ENCODE measurements around the gene CPN1.
"Not testable (repeated sequence)": the region's sequence is repeated elsewhere in the genome, so short reads cannot be mapped to it uniquely, and the experiment has no call there.

The CPN1 gene

DNA sequence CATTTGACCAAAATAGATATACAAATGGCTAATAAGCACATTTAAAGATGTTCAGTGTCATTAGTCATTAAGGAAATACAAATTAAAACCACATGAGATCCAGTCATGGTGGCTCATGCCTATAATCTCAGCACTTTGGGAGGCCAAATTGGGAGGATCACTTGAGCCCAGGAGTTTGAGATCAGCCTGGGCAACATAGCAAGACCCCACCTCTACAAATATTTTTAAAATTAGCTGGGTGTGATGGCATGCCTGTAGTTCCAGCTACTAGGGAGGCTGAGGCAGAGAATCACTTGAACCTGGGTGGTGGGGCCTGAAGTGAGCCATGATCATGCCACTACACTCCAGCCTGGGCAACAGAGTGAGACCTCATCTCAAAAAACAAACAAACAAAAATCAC is 607 bp upstream of the CPN1 start:
- in situ Hi-C loops (cut with MboI; ENCODE audit: low sequenced_read_pairs) = not testable (repeated sequence)

DNA sequence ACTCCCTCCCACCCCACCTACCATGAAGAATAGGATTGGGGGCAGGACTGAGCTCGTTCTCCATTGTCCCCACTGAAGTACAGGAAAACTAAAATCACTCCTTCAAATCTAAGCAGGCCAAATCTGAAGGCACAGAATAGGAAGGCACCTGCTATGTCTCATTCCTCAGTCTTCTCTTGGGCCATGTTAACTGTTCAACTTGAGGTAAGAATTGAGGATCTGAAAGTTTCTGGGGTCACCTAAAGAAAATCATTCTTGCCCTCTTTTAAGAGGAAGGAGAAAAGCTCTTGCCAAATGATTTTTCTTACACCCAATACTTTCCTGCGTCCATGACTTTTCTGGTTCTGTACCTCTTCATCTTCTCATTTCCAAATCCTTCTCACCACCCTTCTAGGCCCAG is 4.9 kb downstream of the CPN1 start:
- in situ Hi-C loops (cut with MboI; ENCODE audit: low sequenced_read_pairs) = no loop called here

DNA sequence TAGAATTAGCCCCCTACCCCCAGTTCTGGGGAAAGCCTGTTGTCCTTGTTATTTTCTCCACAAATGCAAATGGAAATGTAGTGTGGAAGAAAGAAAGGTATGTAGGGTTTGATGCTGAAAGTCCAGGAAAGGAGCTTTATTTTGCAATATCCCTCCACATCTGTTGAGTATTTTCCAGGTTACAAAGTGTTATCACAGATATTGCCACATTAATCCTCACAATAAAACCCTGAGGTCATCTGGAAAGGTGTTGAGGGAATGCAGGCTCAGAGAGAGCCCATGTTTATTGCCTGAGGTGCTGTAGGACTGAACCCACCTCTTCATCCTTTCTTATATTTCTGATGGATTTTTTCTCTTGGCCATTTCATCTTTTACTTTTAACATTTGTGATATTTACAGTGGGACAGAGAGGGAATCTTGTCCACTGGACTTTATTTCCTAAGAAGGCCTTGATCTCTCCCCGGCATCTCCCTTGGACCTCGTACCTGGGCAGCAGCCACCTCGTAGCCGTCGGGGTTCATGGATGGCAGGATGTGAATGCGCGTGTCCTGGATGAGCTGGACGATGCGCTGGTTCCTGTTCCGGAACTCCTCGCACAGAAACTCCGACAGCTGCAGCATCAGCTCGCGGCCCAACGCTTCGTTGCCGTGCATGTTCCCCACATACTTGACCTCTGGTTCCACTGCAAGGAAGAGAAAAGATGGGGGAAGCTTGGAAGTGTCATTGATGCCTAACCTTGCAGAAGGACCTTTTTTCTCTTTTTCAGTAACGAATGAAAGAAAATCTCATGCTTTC is 6.0 kb downstream of the CPN1 start:
- in situ Hi-C loops (cut with MboI; ENCODE audit: low sequenced_read_pairs) = no loop called here

DNA sequence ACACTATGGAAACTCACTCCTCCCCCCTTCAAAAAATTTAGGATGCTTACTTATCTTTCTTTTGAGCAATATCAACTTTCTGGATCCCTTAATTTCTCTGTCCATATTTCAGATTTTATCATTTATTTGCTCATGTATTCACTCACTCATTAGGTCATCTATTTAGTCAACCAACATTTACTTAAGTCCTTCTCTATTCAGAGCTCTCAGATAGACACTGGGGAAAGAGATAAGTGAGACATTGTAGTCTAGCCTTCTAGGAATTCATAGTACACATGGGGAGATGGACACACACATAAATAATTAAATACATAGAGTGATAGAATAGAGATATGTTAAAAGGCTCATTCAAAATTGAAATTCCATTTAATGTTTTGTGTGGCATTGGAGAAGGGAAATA is 9.2 kb downstream of the CPN1 start:
- in situ Hi-C loops (cut with MboI; ENCODE audit: low sequenced_read_pairs) = no loop called here

DNA sequence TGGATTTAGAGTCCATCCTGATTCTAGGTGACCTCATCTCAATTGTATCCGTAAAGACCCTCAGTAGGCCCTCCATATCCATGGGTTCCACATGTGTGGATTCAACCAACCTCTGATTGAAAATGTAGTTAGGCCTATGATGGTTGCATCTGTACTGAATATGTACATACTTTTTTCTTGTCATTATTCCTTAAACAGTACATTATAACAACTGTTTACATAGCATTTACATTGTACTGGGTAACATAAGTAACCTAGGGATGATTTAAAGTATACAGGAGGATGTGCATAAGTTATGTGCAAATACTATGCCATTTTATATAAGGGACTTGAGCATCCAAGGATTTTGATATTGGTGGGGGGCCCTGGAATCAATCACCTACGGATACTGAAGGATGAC is 10.1 kb downstream of the CPN1 start:
- in situ Hi-C loops (cut with MboI; ENCODE audit: low sequenced_read_pairs) = no loop called here

DNA sequence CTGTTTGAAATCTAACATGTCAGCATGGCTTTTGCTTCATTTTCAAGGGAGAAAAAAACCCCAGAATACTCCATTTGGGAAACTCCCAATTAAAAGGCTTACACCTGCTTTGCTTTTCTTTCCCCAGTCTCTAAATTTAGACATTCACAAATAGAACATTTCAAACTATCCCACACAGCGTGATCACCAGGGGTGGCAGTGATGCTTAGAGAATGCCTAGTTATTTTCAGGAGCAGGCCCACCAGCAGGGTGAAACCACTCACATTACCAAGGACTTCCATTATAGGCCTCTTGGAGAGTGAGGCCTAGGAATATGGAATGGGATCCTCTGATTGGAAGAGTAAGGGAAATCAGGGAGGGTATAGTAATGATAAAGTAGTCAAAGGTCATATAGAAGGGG is 14.2 kb downstream of the CPN1 start:
- in situ Hi-C loops (cut with MboI; ENCODE audit: low sequenced_read_pairs) = no loop called here

DNA sequence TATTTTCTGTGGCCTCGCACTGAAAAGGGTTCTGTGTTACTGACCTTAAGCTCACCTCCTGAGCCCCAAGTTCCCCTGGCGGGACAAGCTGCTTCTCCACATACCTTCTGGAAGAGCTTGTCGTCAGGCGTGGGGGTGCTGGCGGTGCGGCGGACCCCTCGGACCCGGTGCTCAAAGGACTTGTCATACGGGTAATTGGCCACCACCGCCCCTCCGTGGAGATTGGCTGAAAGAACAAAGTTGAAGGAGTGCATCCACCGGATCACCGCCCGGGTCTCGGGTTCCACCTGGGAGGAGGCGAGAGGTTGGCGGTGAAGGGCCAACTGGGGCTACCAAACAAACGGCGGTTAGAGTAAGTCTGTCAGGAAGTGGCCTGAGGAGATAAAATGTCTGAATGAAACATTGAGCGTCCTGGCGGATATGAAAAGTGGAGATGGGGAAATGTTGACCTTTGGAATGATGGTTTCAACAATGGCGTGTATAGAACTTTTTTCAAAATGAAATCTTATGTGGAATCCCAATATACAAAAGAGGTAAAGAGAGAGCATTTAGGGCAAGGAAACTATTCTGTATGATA is 16.5 kb downstream of the CPN1 start:
- in situ Hi-C loops (cut with MboI; ENCODE audit: low sequenced_read_pairs) = no loop called here

DNA sequence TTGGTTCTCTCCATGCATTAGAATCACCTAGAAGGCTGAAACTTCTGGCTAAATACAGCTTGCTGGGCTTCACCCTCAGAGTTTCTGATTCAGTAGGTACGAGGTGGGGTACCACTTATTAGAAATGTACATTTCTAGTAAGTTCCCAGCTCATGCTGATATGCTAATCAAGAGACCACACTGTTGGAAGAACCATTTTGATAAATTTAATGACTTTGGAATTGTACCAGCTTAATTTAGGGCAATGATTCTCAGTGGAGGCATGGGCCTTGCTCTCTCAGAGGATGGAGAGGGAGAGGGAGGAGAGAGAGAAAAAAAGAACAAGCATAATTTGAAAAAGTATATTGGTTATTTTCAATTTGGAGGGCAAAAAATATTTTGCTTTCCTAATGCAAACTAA is 20.3 kb downstream of the CPN1 start:
- in situ Hi-C loops (cut with MboI; ENCODE audit: low sequenced_read_pairs) = no loop called here

DNA sequence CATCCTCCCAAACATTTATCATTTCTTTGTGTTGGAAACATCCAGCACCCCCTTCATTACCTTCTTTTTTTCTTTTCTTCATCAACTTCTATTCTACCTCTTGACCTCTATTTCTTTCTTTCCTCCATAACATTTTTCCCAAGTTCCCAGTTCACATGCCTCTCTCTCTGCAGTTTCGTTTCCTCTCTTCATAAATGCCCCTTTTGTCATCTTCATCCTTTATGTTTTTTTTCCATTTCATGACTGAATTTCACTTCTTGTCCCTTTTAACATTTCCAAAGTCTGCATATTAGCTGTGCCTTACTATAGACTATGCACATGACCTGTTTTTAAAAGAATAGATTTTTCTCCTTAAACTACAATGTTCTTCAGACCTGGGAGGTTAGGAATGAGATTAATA is 23.7 kb downstream of the CPN1 start:
- in situ Hi-C loops (cut with MboI; ENCODE audit: low sequenced_read_pairs) = no loop called here

DNA sequence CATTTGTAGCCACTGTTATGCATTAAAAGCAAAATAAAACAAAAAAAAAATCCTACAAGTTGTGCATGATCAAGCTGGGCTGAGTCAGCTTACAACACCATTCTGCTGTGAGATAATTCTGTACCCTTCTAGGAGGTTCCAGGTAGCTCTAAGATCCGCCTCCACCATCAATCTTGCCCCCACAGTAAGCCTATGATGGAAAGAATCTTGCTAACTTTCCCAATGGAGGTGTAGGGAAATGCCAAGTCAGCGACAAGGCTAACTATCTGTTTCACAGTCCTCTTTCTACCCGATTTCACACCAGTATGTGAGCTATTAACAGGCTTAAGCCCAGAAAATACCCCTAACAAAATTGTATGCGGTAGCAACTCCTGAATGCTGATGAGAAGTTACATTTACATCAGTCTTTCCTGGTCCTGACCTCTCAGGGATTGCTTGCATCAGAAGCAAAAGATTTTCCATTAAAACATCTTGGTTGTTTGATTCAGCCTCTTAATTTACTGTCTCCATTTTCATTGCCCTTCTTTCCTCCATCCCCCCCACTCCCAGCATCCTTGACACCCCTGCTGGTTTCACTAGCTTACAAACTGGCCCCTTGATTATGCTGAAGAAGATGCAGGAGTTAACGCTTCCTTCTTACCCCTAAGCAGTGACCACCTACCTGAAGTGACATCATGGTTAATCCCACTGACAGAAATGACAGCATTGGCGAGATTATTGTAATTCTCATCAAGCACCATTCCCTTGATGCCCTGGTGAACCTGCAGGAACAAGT is 27.8 kb downstream of the CPN1 start:
- in situ Hi-C loops (cut with MboI; ENCODE audit: low sequenced_read_pairs) = no loop called here

DNA sequence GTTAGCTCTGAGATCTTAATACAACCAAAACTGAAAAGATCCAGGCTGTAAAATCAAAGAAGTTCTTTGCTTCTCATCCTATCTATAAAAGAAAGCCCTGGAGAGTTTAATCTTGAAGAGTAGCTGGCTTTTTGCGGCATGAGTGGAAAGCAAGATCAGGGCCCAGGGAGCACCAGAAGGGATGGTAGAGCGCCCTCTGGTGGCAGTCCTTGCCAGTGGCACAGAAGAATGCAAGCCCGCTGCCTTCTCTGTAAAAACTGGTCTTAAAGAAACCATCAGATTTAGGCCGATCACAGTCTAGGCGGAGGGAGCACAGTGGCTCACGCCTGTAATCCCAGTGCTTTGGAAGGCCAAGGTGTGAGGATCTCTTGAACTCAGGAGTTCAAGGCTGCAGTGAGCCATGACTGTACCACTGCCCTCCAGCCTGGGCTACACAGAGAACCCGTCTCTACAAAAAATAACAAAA is 35.6 kb downstream of the CPN1 start:
- in situ Hi-C loops (cut with MboI; ENCODE audit: low sequenced_read_pairs) = loop anchor here (10.0 kb wide), 1 partner anchor 201 kb away; no protein-coding TSS in a partner anchor

DNA sequence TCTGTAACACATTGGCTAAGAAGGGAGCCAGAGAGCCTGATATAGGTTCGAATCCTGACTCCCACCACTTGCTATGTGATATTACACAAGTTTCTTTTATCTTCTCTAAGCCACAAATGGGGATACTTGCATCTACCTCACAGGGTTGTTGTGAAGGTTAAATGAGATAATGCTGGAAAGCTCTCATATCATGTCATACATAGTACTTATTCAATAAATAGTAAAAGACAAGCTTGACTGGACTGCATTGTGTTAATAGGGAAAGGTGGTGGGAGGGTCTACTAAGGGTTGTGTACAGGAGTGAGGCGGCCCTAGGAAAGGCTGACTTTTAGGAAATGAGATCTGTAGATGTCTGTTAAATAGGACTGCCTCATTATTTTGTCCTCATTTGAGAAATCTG is 36.1 kb downstream of the CPN1 start:
- in situ Hi-C loops (cut with MboI; ENCODE audit: low sequenced_read_pairs) = loop anchor here (10.0 kb wide), 1 partner anchor 201 kb away; no protein-coding TSS in a partner anchor

DNA sequence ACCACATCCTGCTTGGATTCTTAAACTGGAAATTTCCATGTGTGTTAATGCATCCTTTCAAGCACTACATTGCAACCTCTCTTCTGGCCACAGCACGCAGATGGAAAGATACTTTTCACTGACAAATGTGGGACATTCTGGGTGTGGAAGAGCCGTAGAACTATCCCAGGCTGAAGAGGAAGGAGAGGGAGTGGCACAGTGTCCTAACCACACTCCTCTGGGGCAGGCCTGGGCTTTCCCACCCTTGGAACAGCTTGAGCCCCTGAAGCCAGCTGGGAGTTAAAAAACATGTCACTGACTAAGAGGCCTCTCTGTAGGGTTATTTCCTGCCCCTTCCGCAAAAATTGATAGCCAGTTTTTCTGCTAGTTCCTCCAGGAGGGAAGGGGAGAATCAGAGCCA is 37.9 kb downstream of the CPN1 start:
- in situ Hi-C loops (cut with MboI; ENCODE audit: low sequenced_read_pairs) = loop anchor here (10.0 kb wide), 1 partner anchor 199 kb away; no protein-coding TSS in a partner anchor

DNA sequence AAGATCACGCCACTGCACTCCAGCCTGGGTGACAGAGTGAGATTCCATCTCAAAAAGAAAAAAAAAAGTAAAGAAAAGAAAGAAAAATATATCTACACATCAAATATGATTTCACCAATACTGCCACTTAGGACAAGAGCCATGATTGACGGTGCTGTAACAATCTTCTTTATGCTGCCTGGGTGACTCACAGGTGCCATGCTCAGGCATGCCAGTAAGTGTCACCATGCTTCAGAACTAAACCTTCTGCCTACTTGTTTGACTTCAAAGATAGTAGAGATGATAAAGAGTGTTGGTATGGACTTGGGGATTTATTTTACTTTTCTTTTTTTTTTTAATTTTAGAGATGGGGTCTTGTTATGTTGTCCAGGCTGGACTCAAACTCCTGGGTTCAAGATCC is 38.3 kb downstream of the CPN1 start:
- in situ Hi-C loops (cut with MboI; ENCODE audit: low sequenced_read_pairs) = loop anchor here (10.0 kb wide), 1 partner anchor 199 kb away; no protein-coding TSS in a partner anchor

DNA sequence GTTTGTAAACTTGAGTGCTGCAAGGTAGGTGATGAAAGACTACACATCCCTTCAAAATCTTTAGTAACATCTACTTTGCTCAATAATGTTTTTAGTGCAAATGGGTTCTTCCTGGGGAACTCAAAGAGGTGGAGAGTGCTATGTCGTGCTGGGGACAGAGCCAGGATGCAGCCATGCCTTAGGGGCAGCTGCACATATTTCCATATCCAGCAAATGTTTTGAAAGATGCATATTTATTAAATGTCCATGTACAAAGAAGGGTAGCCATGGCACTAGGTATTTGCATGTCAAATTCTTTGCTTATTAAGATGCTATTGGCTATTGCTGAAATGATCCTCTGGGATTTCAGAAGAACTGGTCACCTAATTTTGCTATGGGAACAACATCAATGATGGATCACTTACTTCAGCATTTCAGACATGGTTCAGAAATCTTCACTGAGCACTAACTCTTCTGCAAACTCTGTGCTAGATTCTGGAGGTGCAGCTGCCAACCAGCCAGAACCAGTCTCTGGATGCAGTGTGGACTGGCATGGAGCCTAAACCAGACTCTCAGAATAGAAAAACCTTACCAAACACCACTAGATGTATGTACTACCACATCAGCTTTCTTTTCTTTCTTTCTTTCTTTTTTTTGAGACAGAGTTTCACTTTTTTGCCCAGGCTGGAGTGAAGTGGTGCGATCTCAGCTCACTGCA is 40.2 kb downstream of the CPN1 start:
- in situ Hi-C loops (cut with MboI; ENCODE audit: low sequenced_read_pairs) = loop anchor here (10.0 kb wide), 1 partner anchor 197 kb away; no protein-coding TSS in a partner anchor

DNA sequence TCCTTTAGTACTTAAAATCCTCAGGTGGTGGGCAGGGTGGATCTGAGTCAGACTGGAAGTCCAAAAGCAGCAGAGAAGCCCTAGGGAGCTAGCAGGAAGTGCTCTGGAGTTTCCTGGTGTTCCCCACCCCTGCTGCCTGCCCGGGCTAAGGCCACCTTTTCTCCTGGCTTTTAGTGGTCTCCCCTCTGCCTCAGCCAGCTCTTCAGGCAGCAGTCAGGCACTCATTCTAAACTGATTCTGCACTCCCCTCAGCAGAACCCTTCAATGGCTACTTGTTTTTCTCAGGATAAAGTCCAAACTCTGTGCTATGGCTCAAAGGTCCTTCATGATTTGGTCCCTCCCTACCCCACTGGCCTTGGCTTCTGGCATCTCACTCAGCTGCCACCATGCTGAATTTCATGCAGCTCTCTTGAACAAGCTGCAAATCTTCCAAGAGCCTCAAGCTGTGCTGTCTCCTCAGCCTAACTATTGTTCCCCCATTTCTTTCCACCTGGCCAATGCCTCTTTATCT is 43.1 kb downstream of the CPN1 start:
- in situ Hi-C loops (cut with MboI; ENCODE audit: low sequenced_read_pairs) = no loop called here

DNA sequence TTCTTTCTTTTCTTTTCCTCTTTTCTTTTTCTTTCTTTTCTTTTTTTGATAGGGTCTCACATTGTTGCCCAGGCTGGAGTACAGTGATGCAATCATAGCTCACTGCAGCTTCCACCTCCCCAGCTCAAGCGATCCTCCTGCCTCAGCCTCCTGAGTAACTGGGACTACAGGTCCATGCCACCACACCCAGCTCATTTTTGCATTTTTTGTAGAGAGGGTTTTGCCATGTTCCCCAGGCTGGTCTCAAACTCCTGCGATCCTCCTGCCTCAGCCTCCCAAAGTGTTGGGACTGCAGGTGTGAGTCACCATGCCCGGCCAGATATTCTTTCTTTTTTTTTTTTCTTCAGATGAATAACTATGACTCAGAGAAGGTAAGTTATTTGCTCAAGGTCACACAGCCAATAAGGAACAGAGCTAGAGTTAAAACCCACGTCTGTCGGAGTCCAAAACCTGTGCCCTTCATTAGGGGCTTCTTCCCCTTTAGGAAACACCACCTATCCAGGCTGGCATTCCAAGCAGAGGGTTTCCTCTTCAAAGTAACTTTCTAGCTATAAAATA is 43.8 kb downstream of the CPN1 start:
- in situ Hi-C loops (cut with MboI; ENCODE audit: low sequenced_read_pairs) = no loop called here

DNA sequence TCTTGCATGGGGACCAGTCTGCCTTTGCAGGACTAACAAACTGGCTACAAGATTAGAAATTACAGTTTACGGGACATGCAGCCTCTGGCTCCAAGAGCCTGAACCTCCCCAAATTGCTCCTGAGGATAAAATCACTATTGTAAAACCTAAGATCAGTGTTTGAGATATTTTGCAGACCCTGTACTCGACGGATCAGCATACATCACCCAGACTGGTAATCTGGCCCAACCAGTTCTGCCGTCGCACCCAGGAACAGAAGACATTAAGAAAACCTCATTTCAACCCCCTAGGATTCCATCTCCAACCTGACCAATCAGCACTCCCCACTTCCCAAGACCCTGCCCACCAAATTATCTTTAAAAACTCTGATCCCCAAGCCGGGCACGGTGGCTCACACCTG is 44.8 kb downstream of the CPN1 start:
- in situ Hi-C loops (cut with MboI; ENCODE audit: low sequenced_read_pairs) = no loop called here

DNA sequence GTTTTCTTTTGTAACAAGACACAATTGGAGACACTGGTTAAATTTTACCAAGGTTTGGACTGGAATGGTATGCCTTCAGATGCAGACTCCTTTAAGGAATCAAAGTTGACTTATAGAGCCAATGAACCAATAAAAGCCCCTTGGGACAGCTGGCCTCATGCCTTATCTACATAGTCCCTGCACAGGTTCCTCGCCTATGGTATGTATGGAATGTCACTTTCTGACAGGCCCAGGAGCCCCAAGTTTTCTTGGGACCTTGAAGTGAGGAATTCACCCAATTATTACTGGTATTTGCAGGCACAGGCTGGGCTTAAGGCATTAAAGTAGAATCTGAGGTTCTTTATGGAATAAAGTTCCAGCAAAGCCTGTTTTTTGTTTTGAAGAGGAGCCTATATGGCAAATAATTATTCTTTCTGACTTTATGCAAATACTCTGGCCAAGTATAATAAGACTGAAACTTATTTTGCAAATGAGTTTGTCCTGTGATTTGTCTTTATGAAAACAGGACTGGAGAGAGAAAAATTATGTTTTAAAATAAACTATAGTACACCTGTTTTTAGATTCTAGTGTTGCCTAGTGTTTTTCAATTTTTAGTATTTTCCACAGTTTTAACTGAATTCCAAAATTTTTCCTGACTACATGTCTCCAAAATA is 47.8 kb downstream of the CPN1 start:
- in situ Hi-C loops (cut with MboI; ENCODE audit: low sequenced_read_pairs) = no loop called here

DNA sequence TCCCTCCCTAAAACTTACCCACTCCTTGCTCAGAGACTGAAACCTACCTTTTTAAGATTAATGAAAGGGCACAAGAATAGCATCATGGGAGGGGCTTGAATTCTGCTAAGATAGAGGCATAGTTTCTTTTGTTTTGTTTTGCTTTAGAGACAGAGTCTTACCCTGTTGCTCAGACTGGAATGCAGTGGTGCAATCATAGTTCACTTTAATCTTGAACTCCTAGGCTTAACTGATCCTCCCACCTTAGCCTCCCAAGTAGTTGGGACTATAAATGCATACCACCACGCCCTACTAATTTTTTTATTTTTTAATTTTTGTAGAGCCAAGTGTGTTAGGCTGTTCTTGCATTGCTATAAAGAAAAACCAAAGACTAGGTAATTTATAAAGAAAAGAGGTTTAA is 54.3 kb downstream of the CPN1 start:
- in situ Hi-C loops (cut with MboI; ENCODE audit: low sequenced_read_pairs) = no loop called here
